NCI-H2107 (cell line): ENCODE results near the gene SERINC3.

Experiments used
- DNase-seq: peaks from one replicate; lab custom pipeline; 2025; lab: John Stamatoyannopoulos, UW

The SERINC3 gene

DNA sequence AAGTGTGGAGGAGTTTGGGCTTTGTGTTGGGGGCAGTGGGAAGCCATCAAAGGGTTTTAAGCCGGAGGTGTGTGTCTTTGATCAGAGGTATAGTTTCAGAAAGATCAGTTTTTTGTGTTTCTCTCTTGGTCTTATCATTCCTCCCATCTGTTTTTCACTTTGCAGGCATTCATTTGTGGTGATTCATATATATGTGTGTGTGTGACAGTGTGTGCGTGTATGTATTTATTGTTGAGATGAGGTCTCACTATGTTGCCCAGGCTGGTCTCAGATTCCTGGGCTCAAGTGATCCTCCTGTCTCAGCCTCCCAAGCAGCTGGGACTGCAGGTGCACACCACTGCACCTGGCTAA lies 11.1 kb upstream of the SERINC3 start:
- DNase-seq = no peak

DNA sequence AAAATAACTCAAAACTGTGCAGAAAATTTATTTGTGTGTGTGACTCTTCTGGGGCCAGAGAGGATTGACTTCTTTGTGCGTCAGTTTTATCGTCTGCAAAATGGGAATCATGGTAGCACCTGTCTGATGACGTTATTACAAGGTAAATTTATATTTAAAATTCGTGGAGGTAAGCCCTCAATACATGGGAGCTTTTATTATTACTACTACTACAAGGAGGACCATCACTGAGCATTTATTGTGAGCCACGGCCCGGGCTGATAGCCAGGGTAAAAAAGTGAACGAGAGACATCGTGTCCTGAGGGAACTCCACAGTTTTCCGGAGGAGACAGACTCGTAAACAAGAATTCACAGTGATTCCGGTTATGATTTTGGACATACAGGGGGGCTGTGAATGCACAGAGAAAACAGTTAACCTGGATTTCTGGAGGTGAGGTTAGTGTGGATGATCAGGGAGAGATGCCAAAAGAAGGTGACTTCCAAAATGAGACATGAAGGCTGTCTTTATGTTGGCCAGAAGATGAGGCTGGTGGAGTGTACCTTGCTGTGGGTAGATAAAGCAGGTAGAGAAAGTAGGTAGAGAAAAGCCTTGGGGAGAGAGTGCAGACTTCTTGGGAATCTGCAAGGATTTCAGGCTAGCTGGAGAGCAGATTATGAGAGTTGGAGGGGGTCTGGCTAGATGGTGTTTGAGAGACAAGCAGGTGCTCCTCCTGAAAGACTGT lies 10.6 kb upstream of the SERINC3 start:
- DNase-seq = no peak

DNA sequence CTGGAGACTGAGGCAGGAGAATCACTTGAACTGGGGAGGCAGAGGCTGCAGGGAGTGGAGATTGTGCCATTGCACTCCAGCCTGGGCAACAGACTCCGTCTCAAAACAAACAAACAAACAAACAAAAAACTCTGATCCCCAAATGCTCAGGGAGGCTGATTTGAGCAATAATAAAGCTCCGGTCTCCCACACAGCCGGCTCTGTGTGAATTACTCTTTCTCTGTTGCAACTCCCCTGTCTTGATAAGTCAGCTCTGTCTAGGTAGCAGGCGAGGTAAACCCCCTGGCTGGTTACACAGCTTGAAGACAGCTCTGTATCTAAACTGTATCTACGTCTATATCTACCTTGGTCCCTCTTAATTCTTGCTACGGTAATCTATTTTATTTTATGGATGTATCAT lies 6.4 kb upstream of the SERINC3 start:
- no peak for DNase-seq

DNA sequence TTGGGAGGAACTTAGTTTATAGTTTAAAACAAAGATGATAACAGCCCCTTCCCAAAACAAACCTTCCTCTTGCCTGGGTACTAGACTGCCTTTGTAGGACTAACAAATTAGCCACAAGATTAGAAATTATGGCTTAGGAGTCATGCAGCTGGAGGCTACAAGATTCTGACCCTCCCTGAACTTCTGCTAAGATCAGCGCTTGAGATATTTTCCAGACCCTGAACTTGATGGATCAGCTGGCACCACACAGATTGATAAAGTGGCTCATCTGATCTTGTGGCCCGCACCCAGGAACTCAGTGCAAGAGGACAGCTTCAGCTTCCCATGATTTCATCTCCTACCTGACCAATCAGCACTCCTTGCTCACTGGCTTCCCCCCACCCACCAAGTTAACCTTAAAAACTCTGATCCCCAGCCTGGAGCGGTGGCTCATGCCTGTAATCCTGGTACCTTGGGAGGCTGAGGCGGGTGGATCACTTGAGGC lies 5.9 kb upstream of the SERINC3 start:
- DNase-seq = no peak

DNA sequence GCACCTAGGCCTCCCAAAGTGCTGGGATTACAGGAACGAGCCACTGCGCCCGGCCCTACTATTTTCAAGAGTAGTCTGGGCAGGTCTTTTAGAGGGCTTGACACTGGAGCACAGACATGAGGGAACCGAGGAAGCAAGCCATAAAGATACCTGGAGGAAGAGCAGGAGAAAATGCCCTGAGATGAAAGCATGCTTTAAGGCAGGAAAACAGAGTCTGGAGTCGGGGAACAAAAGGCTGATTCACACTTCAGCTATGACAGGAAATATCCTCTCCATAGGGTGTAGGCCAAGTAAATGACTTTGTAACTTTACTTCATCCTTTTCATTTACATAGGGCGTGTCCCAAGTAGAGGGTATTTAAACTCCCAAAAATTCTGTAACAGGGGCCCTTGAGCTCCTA lies 4.3 kb upstream of the SERINC3 start:
- DNase-seq = no peak

DNA sequence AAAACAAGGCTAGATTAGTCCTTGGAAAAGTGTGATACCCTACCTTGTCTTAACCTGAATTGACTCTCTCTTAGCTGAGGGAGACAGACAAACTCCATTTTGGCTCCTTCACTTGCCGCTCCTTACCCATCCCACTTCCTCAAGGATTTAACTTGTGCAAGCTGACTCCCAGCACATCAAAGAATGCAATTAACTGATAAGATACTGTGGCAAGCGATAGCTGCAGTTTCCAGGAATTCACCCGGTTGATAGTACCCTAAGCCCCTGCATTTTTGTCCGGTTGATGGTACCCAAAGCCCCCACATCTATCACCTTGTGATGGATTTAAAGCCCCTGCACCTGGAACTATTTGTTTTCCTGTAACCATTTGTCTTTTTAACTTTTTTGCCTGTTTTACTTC lies 1.9 kb upstream of the SERINC3 start:
- no peak for DNase-seq

DNA sequence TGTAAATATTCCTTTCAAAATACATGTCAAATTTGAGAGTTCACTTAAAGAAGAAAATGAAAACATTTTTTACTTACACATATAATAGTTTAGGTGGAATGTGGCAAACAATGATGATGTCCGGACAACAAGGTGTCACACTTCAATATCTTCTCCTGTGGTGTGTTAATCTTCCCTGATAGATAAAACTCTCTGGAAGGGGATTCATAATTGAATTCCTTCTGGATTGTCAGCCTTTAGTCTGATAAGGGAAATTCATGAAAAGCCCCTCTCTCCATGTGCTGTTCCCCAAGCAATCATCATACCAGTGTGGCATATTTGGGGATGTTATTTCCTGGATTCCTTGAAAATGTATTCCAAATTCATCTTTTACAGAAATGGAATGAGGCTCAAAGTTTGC lies 971 bp upstream of the SERINC3 start:
- DNase-seq = no peak

DNA sequence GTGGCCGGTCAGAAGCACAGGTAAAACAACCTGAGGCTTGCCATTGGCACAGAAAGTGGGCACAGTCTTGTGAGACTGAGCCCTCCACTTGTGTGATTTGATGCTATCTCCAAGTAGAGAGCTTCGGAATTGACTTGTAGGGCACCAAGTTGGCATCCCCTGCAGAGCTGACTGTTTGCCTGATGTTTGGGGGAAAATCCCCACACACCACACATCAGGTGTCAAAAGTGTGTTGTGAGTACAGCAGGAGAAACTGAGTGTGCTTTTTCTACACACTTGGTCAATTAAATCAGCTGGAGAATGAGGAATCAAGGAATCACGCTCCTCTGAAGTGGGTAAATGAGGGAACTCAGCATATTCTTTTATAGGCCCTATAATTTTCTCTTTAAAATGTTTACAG lies 989 bp downstream of the SERINC3 start:
- DNase-seq = no peak

DNA sequence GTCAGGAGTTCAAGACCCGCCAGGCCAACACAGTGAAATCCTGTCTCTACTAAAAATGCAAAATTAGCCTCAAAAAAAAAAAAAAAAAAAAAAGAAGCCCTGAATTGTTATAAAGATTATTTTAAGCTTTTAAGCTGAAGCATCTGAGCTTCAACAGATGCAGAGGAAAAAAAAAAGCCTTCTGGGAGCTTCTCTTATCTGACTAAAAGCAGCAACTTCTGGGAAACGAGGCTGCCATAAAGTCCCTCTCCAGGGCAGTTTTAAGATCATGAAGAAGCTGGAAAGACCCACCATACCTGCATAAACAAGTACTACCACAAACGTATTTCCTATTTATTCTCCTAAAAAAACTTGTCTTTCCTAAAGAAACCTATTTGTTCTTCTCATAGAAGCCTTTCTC lies 3.6 kb downstream of the SERINC3 start:
- no peak for DNase-seq

DNA sequence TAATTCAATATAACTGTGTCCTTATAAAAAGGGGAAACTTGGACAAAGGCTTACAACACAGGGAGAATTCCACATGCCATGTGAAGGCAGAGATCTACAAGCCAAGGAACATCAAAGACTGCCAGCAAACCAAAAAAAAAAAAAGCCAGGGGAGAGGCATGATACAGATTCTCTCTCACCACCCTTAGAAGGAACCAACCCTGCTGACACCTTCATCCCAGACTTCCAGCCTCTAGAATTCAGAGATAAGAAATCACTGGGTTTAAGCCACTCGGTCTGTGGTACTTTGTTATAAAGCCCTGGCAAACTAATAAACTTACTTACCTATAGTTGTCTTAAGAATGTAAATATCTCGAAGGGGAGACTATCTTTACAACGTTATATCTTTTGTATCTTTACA lies 4.4 kb downstream of the SERINC3 start:
- no peak for DNase-seq

DNA sequence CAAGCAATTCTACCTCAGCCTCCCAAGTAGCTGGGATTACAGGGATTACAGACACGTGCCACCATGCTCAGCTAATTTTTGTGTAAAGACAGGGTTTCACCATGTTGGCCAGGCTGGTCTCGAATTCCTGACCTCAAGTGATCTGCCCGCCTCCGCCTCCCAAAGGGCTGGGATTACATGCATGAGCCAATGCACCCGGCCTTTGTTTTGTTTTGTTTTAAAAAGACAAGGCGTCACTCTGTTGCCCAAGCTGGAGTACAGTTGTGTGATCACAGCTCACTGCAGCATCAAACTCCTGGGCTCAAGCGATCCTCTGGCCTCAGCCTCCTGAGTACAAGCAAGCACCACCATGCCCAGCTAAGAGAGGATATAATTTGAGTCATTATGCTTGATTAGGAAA lies 5.4 kb downstream of the SERINC3 start:
- DNase-seq = no peak

DNA sequence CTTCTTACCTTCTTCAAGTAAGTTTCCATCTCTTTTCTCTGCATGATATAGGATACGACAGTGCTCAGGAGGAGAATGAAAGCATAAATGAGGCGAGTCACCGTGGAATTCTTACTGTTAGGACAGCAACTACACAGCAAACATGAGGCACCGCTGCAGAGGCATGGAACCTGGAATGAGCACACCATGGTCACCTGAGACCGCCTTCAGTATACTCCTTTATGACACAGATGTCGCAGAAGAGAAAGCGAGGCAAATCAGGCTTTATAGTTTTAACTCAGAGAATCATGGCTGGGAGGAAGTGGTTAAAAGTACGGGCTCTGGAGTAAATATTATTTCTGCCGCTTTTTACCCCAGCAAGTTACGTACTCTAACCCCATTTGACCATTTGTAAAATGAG lies 8.0 kb downstream of the SERINC3 start:
- no peak for DNase-seq

DNA sequence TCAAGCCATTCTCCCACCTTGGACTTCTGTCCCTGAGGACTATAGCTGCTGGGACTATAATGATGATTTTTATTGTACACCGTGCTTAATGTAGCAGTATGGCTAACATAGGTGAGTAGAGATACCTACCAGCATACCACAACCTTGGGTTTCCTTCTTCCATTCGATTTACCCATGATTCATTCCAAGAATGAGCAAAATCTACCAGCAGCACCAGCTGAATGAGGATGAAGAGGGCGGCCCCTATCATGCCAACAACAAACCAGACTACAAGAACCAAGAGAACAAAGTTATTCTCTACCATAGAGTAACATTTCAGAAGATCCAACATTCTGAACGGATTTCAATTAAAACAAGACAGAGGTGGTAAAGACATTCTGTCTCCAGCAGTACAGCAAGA lies 12.1 kb downstream of the SERINC3 start:
- no peak for DNase-seq

DNA sequence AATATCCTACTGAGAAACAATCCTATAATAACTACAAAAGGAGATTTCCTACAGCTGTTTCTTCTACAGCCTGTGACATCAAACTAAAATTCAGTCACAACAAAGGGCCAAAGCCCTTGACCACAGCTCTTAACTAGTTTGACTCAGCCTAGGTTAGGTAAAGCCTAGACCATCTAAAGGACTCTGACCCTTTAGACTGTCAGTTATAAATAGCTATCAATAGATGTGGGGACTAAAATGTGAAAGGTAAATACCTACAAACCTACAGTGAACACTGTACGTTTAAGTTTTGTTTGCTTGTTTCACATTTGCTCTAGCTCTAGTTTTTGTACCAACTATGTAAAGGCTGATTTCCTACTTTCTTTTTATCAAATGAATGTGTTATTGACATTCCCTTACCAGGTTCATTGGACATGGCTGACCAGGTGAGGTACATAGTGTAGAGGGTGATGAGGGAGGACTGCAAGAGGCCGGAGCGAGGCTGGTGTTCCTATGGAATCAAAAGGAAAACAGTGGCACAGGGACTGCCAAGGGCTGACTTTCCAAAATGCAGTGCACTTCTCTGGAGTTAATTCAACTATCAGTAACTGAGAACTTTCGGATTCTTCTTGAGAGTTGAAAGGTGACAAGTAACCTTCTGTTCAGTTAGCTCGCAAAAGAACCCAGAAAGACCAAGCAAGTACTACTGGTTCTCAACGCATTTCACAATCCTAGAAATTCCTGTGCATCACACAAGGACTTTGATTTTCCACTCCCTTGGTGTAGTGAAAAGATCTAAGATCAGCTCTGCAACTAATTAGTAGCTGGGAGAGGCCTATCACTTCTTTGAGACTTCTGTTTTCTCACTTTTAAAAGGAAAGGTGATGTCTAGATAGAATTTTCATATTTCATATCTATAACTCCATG lies 17.2 kb downstream of the SERINC3 start:
- no peak for DNase-seq

DNA sequence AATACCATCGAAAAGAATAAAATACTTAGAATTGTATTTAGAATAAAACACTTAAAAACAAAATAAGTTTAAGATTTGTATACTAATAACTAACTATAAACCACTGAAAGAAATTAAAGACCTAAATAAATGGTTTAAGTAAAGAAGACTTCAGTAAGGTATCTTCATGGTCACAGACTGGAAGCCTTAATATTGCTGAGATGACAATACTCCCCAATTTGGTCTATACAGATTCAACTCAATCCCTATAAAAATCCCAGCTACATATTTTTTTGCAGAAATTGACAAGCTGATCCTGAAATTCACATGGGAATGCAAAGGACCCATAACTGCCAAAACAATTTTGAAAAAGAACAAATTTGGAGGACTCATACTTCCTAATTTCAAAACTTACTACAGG lies 18.9 kb downstream of the SERINC3 start:
- no peak for DNase-seq

DNA sequence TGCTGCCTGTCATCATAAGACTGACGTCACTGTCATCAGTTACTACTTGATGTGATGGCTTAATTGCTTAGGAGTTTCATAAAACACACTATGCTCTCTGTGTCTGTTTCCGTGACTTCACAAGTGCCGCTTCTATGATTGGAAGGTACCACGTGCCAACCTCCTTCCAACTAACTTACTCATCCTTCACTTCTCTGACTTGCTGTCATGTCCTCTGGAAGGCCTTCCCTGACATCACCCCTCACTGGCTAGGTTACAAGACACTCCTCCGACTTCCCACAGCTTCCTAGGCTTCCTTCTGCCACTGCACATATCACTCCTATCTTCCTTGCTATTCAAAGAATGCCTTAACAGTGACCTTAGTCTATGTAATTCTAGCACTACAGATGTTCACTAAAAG lies 20.4 kb downstream of the SERINC3 start:
- DNase-seq = no peak

DNA sequence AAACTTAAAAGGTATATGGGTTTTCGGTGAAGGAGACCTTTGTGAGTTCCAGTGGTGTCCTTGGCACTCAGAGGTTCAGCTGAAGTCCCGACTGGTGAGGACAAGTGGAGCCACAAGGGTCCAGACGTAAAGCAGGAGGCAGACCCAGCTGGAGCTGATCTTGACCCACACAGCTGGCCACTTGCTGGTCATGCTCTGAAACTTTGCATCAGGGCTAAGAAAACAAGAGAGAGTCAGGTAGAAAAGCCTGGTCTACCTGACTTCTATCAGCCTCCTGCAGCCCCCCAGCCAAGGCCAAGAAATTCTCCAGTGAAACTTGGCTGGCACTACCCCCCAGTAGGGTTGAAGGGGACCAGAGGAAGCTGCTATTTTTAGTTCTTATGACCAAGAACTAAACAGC lies 21.6 kb downstream of the SERINC3 start:
- DNase-seq = no peak

DNA sequence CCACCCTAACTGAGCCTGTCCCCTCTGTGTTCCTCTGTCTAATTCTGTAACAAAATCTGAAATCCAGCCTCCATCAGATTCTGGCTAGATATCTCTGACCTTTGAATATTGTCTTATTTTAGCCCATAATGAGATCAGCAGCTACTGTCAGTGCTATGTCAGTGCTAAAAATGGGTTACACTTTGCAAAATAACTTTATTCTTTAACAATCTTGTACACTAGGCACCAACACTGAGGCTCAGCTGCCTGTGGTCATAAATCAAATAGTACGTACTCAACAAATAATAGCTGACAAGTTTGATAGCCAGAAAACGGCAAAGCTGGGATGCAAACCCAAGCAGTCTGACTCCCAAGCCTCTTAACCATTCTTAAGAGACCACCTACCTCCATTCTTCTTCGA lies 24.1 kb downstream of the SERINC3 start:
- no peak for DNase-seq

DNA sequence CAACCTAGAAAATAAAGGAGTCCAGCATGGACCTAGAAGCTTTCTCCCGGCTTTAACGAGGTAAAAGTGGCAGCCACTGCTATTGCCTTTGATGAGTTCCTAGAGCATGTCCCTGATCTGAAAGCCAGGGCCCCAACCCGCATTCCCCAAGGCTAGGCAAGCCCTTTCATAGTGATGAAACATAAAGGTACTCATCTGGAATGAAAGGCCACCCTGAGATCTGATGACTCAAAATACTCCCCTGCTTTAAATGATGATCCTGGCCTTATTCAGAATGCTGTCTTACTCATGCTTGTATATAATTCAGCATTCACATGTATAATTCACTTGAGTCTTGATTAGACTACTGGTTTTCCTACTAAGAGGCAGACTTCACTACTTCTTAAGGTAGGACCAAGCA lies 24.9 kb downstream of the SERINC3 start:
- DNase-seq = no peak

DNA sequence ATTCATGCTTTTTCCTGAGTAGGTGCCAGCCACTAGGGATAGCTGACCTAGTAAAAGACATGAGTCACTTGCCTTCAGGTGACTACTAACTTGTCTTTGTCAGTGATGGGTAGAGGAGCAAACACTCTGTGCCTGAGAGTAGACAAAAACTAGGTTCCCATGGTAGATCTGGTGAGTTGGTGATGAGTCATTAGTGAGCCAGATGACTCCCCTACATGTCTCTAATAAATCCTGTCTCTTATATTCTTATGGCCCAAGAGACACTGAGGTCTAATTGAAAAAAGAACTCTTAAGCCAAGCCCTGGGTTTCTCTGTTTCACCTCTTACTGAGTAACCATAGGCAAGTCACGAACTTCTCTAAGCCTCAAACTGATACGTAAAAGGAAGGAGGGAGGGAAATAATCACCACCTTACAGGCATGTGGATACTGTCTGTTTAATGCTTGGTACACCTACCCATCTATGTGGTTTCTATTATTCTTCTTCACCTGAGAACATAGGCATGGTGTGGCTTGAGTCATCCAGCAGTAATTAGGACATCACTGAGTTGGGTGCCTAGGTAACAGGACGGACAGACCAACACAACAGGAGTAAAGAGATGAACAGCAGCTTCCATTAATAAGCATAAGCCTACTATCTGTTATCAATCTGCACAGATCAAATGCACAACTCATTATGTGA lies 25.9 kb downstream of the SERINC3 start:
- no peak for DNase-seq

DNA sequence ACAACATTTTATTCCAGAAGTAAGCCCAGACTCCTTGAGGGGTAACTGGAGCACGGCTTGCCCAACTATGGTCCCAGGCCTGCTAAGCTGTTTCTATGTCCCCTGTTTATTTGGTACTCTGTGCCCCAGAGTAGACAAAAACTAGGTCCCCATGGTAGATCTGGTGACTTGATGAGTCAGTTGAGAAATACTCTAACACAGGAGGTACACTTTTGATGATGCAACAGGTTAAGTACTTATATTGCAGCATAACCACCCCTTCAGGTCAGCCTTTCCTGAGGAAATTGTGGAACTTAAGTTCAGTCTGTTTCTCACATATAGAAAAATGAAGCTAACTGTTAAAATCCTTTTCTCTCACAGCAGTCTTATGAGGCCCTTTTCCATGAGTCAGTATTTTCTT lies 26.6 kb downstream of the SERINC3 start:
- DNase-seq = no peak

DNA sequence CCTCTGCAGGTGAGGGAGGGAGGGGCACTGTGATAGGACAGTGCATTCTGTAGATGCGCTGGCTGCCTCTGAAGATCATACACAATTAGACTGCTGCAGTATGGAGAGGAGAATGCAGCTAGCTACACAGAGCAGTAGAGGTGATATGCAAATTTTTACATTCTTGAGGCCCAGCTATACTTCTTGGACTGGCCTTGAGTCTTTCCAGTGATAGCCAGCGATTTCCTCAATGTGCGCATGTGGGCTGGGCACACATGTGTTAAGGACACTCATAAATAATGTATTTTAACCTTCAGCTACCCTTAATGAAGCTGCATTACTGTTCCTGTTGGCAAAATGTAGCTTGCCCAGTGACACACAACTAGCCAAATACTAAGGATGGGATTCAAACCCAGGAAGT lies 27.2 kb downstream of the SERINC3 start:
- no peak for DNase-seq

DNA sequence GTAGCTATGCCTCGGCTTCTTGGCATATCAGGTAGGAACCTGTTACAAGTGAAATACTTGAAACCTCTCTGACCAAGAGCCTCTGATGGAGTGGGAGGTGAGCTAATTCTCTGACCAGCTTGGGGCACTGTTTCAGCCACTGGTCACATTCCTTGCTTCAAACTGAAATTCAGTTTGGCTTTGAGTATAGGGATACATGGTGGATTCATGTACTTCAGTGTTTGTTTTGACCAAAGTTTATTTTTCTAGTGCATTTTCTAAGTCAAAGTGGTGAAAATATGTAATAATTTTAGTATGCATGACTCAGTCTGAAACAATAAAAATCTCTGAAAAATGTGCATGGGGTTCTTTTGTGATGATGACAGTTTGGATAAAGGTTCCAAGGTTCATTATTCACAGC lies 27.6 kb downstream of the SERINC3 start:
- DNase-seq = no peak
